IPS-NIHi7 (cell line): Measurements from ENCODE around the gene AP3B1.

Experiments
- DNase-seq: peaks from one replicate; pipeline ENCODE4 v3.0.0; 2012; ENCODE audit warnings: mixed read lengths; ENCODE audit errors: extremely low spot score

The AP3B1 gene

GRCh38 chr5:77974576-77974975, 319.9 kb downstream of the AP3B1 start:
- DNase-seq = no peak

- DNase-seq = peak; percentile 71
These were observed 321.3 kb downstream of the AP3B1 start for GRCh38 chr5:77973253-77973609.

GRCh38 chr5:77972469-77973252, 321.8 kb downstream of the AP3B1 start:
- peak; percentile 20 for DNase-seq

GRCh38 chr5:77971776-77972468, 322.6 kb downstream of the AP3B1 start:
- DNase-seq = no peak

- DNase-seq = no peak
These were observed 323.6 kb downstream of the AP3B1 start for GRCh38 chr5:77970891-77971290.

- DNase-seq = no peak
These were observed 330.7 kb downstream of the AP3B1 start for GRCh38 chr5:77963795-77964194.

- no peak for DNase-seq
These were observed 333.6 kb downstream of the AP3B1 start for GRCh38 chr5:77960863-77961396.

GRCh38 chr5:77960305-77960704, 334.2 kb downstream of the AP3B1 start:
- no peak for DNase-seq

GRCh38 chr5:77958642-77959330, 335.7 kb downstream of the AP3B1 start:
- peak; percentile 48 for DNase-seq

GRCh38 chr5:77957931-77958521, 336.5 kb downstream of the AP3B1 start:
- peak; percentile 48 for DNase-seq

GRCh38 chr5:77957516-77957915, 337.0 kb downstream of the AP3B1 start:
- peak; percentile 36 for DNase-seq

GRCh38 chr5:77957081-77957480, 337.4 kb downstream of the AP3B1 start:
- DNase-seq = no peak

- DNase-seq = no peak
These were observed 338.9 kb downstream of the AP3B1 start for GRCh38 chr5:77955577-77955976.

GRCh38 chr5:77953374-77953773, 341.1 kb downstream of the AP3B1 start:
- no peak for DNase-seq

- no peak for DNase-seq
These were observed 341.8 kb downstream of the AP3B1 start for GRCh38 chr5:77952636-77953212.
